SU-DHL-6 (cell line): ENCODE measurements around the gene SMIM5.
A peak's percentile ranks its signal among the peaks of the same experiment; 100 is the strongest.

Source experiments
- H2AFZ ChIP-seq: fragments of 200-600 bp; sonication (generic); 2 replicates; pipeline ENCODE4 v1.6.1; 2014; ENCODE audit warnings: low read depth, mild to moderate bottlenecking, moderate library complexity, mixed read lengths, antibody characterized with exemption, low read length; ENCODE audit not compliant: severe bottlenecking
- H3F3A ChIP-seq: fragments of 200-600 bp; shearing (Covaris generic); 2 replicates; pipeline ENCODE4 v1.6.0; 2016; ENCODE audit warnings: antibody characterized with exemption, mild to moderate bottlenecking; ENCODE audit not compliant: insufficient read depth
- H3K27ac ChIP-seq: fragments of 200-600 bp; sonication (generic); 2 replicates; pipeline ENCODE4 v1.5.1; 2016; ENCODE audit warnings: low read depth, mild to moderate bottlenecking, low read length, moderate library complexity, mixed read lengths
- H3K27me3 ChIP-seq: fragments of 200-600 bp; sonication (generic), shearing (Covaris generic); 2 replicates; pipeline ENCODE4 v1.6.0; 2014; ENCODE audit warnings: mild to moderate bottlenecking, low read length
- H3K36me3 ChIP-seq: fragments of 200-600 bp; sonication (generic); 2 replicates; pipeline ENCODE4 v1.6.1; 2014; ENCODE audit warnings: mild to moderate bottlenecking, low read length, mixed read lengths
- H3K4me2 ChIP-seq: fragments of 300-600, 200-600 bp; shearing (Covaris generic), sonication (generic); 2 replicates; pipeline ENCODE4 v1.6.0; 2014; ENCODE audit warnings: low read length, low read depth, mild to moderate bottlenecking; ENCODE audit not compliant: poor library complexity, severe bottlenecking
- H3K4me3 ChIP-seq: fragments of 200-600 bp; sonication (generic); 2 replicates; pipeline ENCODE4 v1.5.1; 2014; ENCODE audit warnings: antibody characterized with exemption, low read length, mild to moderate bottlenecking, mixed read lengths; ENCODE audit not compliant: insufficient read depth, poor library complexity, severe bottlenecking
- H3K79me2 ChIP-seq: fragments of 200-600 bp; sonication (generic); 2 replicates; pipeline ENCODE4 v1.6.1; 2014; ENCODE audit warnings: mild to moderate bottlenecking, low read length, moderate library complexity; ENCODE audit not compliant: insufficient read depth
- H3K9ac ChIP-seq: fragments of 200-600 bp; sonication (generic); 2 replicates; pipeline ENCODE4 v1.7.0; 2014; ENCODE audit warnings: mild to moderate bottlenecking, low read length
- H3K9me2 ChIP-seq: fragments of 200-600 bp; sonication (generic); replicated peaks from 2 replicates; pipeline ENCODE4 v1.6.1; 2014; ENCODE audit warnings: low read length; ENCODE audit not compliant: insufficient read depth
- H3K9me3 ChIP-seq: fragments of 200-600 bp; sonication (generic); 2 replicates; pipeline ENCODE4 v1.6.1; 2014; ENCODE audit warnings: low read length, mixed read lengths; ENCODE audit not compliant: insufficient read depth
- H4K20me1 ChIP-seq: fragments of 200-600 bp; sonication (generic); 2 replicates; pipeline ENCODE4 v1.6.1; 2014; ENCODE audit warnings: low read depth, mild to moderate bottlenecking, antibody characterized with exemption, low read length, moderate library complexity, mixed read lengths
- EZH2phosphoT487 ChIP-seq: fragments of 200-600 bp; sonication (generic), shearing (Covaris generic); conservative IDR thresholded peaks from 2 replicates; pipeline ENCODE4 v1.6.1; 2018; ENCODE audit warnings: mild to moderate bottlenecking, antibody characterized with exemption, low read length, moderate library complexity, mixed read lengths
- TF ChIP-seq, protein P1 (sequence below): fragments of 200-600 bp; sonication (generic); IDR thresholded peaks from one replicate; pipeline ENCODE4 v1.5.1; 2017; ENCODE audit warnings: antibody characterized with exemption, mild to moderate bottlenecking, low read length, moderate library complexity; ENCODE audit not compliant: insufficient read depth, poor library complexity, severe bottlenecking

SMIM5 gene

DNA sequence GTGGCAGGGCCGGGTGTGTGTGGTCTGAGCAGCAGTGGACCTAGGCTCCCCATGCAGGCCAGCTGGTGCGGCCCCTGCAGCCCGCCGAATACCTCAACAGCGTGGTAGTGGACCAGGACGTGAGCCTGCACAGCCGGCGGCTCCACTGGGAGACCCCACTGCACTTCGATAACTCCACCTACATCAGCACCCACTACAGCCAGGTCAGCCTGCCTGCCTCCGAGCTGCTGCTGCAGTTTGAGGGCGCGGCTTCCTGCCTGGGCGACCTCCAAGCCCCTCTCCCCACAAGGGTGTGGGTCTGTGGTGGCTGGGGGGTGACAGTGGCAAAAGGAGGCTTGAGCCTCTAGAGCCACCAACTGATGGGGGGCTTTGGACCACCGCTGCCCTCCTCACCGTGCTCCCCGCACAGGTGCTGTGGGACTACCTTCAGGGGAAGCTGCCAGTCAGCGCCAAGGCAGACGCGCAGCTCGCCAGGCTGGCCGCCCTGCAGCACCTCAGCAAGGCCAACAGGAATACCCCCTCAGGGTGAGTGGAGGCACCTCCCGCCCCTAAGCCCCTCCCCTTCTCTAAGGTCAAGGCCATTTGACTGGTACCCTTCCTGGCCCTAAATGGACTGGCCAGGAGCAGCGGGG is 8.4 kb upstream of the SMIM5 start:
- Histone ChIP-seq H3K36me3 (no peaks in the 10 kb centered on the region), H2AFZ (no peak overlapping the region), H3K27me3 (no peaks in the 10 kb centered on the region), H3K79me2 (no peaks in the 10 kb centered on the region), H3K9me3 (no peaks in the 10 kb centered on the region), H3F3A (no peaks in the 10 kb centered on the region), H3K9ac (no peak overlapping the region), H4K20me1 (no peaks in the 10 kb centered on the region), H3K9me2 (no peaks in the 10 kb centered on the region), H3K4me3 (no peak overlapping the region), H3K27ac (no peak overlapping the region), H3K4me2 (no peak overlapping the region)
- no peak for TF ChIP-seq EZH2phosphoT487
- TF ChIP-seq, protein P1, sequence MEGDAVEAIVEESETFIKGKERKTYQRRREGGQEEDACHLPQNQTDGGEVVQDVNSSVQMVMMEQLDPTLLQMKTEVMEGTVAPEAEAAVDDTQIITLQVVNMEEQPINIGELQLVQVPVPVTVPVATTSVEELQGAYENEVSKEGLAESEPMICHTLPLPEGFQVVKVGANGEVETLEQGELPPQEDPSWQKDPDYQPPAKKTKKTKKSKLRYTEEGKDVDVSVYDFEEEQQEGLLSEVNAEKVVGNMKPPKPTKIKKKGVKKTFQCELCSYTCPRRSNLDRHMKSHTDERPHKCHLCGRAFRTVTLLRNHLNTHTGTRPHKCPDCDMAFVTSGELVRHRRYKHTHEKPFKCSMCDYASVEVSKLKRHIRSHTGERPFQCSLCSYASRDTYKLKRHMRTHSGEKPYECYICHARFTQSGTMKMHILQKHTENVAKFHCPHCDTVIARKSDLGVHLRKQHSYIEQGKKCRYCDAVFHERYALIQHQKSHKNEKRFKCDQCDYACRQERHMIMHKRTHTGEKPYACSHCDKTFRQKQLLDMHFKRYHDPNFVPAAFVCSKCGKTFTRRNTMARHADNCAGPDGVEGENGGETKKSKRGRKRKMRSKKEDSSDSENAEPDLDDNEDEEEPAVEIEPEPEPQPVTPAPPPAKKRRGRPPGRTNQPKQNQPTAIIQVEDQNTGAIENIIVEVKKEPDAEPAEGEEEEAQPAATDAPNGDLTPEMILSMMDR, result no peak

- no peak overlapping the region for H3K27ac ChIP-seq
- no peaks in the 10 kb centered on the region for H3K79me2 ChIP-seq
- no peaks in the 10 kb centered on the region for H3K36me3 ChIP-seq
- no peaks in the 10 kb centered on the region for H3K27me3 ChIP-seq
- no peaks in the 10 kb centered on the region for H4K20me1 ChIP-seq
- H3K4me3 ChIP-seq, result no peak overlapping the region
- TF ChIP-seq, protein P1, result peak; percentile 58
- TF ChIP-seq EZH2phosphoT487, result no peak
- no peaks in the 10 kb centered on the region for H3K9me3 ChIP-seq
- H3K9ac ChIP-seq, result no peak overlapping the region
- H3F3A ChIP-seq, result no peaks in the 10 kb centered on the region
- H3K9me2 ChIP-seq, result no peaks in the 10 kb centered on the region
- H2AFZ ChIP-seq, result no peak overlapping the region
- H3K4me2 ChIP-seq, result no peak overlapping the region
Measured at GRCh38 chr17:75625813-75626486, 7.3 kb upstream of the SMIM5 start.

DNA sequence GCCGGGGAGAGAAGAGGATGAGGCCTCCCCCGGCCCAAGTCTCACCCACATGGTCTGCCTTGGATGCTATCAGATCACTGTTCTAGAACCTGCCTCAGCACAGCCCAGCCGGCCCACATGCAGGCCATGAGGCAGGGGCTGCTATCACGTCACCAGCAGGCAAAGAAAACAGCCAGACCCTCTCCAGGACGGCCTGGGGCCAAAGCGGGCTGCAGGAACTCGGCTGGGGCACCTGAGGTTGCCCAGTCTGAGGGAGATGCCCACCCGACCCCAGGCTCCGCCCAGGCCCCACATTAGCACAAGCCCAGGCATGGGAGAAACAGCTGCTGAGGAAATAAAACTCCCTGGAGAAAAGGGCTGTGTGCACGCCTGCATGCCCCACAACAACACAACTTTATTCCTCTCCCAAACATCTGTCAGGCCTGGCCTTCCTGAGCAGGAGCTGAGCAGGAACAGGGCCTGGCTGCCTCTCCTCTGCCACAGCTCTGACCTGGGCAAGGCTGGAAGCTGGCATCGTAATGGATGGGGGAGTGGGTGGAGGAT is 6.7 kb upstream of the SMIM5 start:
- Histone ChIP-seq H3K9me2 (no peaks in the 10 kb centered on the region), H2AFZ (no peak overlapping the region), H3K36me3 (no peaks in the 10 kb centered on the region), H3K27ac (no peak overlapping the region), H3F3A (no peaks in the 10 kb centered on the region), H3K4me2 (no peak overlapping the region), H3K4me3 (no peak overlapping the region), H3K9me3 (no peaks in the 10 kb centered on the region), H3K9ac (no peak overlapping the region), H4K20me1 (no peaks in the 10 kb centered on the region), H3K27me3 (no peaks in the 10 kb centered on the region), H3K79me2 (no peaks in the 10 kb centered on the region)
- TF ChIP-seq, protein P1, result no peak
- TF ChIP-seq EZH2phosphoT487, result no peak
